DOHH2 (cell line): ENCODE measurements around the gene CRHBP.

Experiments used
- EZH2phosphoT487 ChIP-seq: fragments of 200-600 bp; sonication (generic); IDR thresholded peaks from 2 replicates; pipeline ENCODE4 v1.6.1; 2017; ENCODE audit warnings: borderline replicate concordance, mild to moderate bottlenecking, antibody characterized with exemption, low read length, moderate library complexity, mixed read lengths
- TF ChIP-seq, protein P1 (sequence below): fragments of 200-600 bp; sonication (generic); IDR thresholded peaks from one replicate; pipeline ENCODE4 v1.5.1; 2014; ENCODE audit warnings: antibody characterized with exemption, mild to moderate bottlenecking, low read depth, low read length; ENCODE audit not compliant: poor library complexity, severe bottlenecking

GRCh38 chr5:77008413-77008812, 55.6 kb downstream of the CRHBP start:
- TF ChIP-seq, protein P1, sequence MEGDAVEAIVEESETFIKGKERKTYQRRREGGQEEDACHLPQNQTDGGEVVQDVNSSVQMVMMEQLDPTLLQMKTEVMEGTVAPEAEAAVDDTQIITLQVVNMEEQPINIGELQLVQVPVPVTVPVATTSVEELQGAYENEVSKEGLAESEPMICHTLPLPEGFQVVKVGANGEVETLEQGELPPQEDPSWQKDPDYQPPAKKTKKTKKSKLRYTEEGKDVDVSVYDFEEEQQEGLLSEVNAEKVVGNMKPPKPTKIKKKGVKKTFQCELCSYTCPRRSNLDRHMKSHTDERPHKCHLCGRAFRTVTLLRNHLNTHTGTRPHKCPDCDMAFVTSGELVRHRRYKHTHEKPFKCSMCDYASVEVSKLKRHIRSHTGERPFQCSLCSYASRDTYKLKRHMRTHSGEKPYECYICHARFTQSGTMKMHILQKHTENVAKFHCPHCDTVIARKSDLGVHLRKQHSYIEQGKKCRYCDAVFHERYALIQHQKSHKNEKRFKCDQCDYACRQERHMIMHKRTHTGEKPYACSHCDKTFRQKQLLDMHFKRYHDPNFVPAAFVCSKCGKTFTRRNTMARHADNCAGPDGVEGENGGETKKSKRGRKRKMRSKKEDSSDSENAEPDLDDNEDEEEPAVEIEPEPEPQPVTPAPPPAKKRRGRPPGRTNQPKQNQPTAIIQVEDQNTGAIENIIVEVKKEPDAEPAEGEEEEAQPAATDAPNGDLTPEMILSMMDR = no peak
- no peak for TF ChIP-seq EZH2phosphoT487
